ENCODE measurements around the gene SCFD1.

DNA sequence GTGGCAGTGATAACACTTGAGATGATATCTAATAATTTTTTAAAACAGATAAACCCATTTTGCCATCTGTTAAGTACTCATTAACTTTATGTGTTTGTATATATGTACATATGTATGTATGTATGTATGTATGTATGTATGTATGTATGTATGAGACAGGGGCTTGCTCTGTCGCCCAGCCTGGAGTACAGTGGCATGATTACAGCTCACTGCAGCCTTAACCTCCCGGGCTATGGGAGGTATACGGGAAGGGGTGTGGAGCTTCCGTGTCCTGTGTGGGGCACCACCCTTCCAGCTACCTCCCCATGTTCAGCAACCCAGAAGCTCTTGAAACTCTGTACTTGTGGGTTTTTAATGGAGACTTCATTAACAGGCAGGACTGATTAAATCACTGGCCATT, 116.9 kb downstream of the SCFD1 start:
- TF ChIP-seq, protein P1, sequence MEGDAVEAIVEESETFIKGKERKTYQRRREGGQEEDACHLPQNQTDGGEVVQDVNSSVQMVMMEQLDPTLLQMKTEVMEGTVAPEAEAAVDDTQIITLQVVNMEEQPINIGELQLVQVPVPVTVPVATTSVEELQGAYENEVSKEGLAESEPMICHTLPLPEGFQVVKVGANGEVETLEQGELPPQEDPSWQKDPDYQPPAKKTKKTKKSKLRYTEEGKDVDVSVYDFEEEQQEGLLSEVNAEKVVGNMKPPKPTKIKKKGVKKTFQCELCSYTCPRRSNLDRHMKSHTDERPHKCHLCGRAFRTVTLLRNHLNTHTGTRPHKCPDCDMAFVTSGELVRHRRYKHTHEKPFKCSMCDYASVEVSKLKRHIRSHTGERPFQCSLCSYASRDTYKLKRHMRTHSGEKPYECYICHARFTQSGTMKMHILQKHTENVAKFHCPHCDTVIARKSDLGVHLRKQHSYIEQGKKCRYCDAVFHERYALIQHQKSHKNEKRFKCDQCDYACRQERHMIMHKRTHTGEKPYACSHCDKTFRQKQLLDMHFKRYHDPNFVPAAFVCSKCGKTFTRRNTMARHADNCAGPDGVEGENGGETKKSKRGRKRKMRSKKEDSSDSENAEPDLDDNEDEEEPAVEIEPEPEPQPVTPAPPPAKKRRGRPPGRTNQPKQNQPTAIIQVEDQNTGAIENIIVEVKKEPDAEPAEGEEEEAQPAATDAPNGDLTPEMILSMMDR (conservative IDR thresholded peaks at IDR 0.05 in 1 of 2, IDR thresholded peaks at IDR 0.05 in 1 of 2; ENCODE audit: low read depth in 1 of 2, low read length in 2 of 2) = no peak
- TF ChIP-seq EZH2 (IDR thresholded peaks at IDR 0.05; ENCODE audit: low read length, missing control alignments) = no peak

All from fibroblast of lung (primary cell).